Astrocyte (in vitro differentiated cells and primary cell): ENCODE data around the gene CLCN1. TPM values are rescaled to one million over a fixed set of nuclear protein-coding genes. Genes with fewer than 3 reads are reported as not detected.

Source experiments
- DNase-seq: peaks from one replicate; pipeline ENCODE4 v3.0.0-alpha.2; 2010; ENCODE audit warnings: low read depth
- FAIRE-seq: peaks from 2 replicates; lab custom pipeline; 2011; peaks lifted over from hg19 to GRCh38; lab: Jason Lieb, UNC
- H2AFZ ChIP-seq: 2 replicates; pipeline ENCODE4 v1.6.0; 2012; ENCODE audit warnings: low read depth, low read length, inconsistent platforms
- H3K27ac ChIP-seq: 2 replicates; pipeline ENCODE4 v1.5.1; 2011; ENCODE audit warnings: low read depth, low read length, inconsistent platforms
- H3K27me3 ChIP-seq: 2 replicates; pipeline ENCODE4 v1.6.0; 2011; ENCODE audit warnings: low read length, inconsistent platforms; ENCODE audit not compliant: insufficient read depth
- H3K36me3 ChIP-seq: 2 replicates; pipeline ENCODE4 v1.5.1; 2011; ENCODE audit warnings: low read length, inconsistent platforms; ENCODE audit not compliant: insufficient read depth
- H3K4me1 ChIP-seq: 2 replicates; pipeline ENCODE4 v1.5.1; 2011; ENCODE audit warnings: low read length, inconsistent platforms; ENCODE audit not compliant: insufficient read depth
- H3K4me2 ChIP-seq: 2 replicates; pipeline ENCODE4 v1.6.0; 2012; ENCODE audit warnings: low read length, inconsistent platforms
- H3K4me3 ChIP-seq: 2 replicates; pipeline ENCODE4 v1.5.1; 2011; ENCODE audit warnings: low read depth, mild to moderate bottlenecking, low read length, inconsistent platforms; ENCODE audit not compliant: insufficient read depth
- H3K79me2 ChIP-seq: 2 replicates; pipeline ENCODE4 v1.6.0; 2012; ENCODE audit warnings: mild to moderate bottlenecking, low read length, inconsistent platforms; ENCODE audit not compliant: insufficient read depth
- H3K9ac ChIP-seq: 2 replicates; pipeline ENCODE4 v1.6.0; 2012; ENCODE audit warnings: mild to moderate bottlenecking, low read length, inconsistent platforms
- H3K9me3 ChIP-seq: 2 replicates; pipeline ENCODE4 v1.5.1; 2012; ENCODE audit warnings: low read depth, mild to moderate bottlenecking, low read length, inconsistent platforms; ENCODE audit not compliant: insufficient read depth
- H4K20me1 ChIP-seq: 2 replicates; pipeline ENCODE4 v1.6.0; 2012; ENCODE audit warnings: low read length, inconsistent platforms; ENCODE audit not compliant: insufficient read depth
- H3K27ac Mint-ChIP-seq: one replicate; pipeline ENCODE4 v1.8.0; 2021; ENCODE audit warnings: mild to moderate bottlenecking, mixed read lengths; ENCODE audit not compliant: unreplicated experiment
- H3K27me3 Mint-ChIP-seq: one replicate; pipeline ENCODE4 v1.8.0; 2021; ENCODE audit warnings: low read depth, mixed read lengths; ENCODE audit not compliant: unreplicated experiment
- H3K36me3 Mint-ChIP-seq: one replicate; pipeline ENCODE4 v1.8.0; 2021; ENCODE audit warnings: low read depth, mixed read lengths; ENCODE audit not compliant: unreplicated experiment
- H3K4me1 Mint-ChIP-seq: one replicate; pipeline ENCODE4 v1.8.0; 2021; ENCODE audit warnings: low read depth, mixed read lengths; ENCODE audit not compliant: unreplicated experiment
- H3K4me3 Mint-ChIP-seq: one replicate; pipeline ENCODE4 v1.8.0; 2021; ENCODE audit warnings: mild to moderate bottlenecking, moderate library complexity, mixed read lengths; ENCODE audit not compliant: unreplicated experiment
- H3K9me3 Mint-ChIP-seq: one replicate; pipeline ENCODE4 v1.8.0; 2021; ENCODE audit warnings: mild to moderate bottlenecking, mixed read lengths; ENCODE audit not compliant: unreplicated experiment
- CTCF ChIP-seq: IDR thresholded peaks from 2 replicates; pipeline ENCODE4 v1.5.1; 2011; ENCODE audit warnings: low read depth, mild to moderate bottlenecking, inconsistent platforms, low read length, moderate library complexity; ENCODE audit not compliant: insufficient read depth
- EZH2 ChIP-seq: IDR thresholded peaks from 2 replicates; pipeline ENCODE4 v1.6.1; 2012; ENCODE audit warnings: mild to moderate bottlenecking, low read length, inconsistent platforms; ENCODE audit not compliant: insufficient read depth
- total RNA-seq: library from RNA; stranded (reverse); gene quantifications from 2 replicates; pipeline ENCODE4 v1.2.1, GENCODE V29; 2021

CLCN1 gene
- total RNA-seq, 1 donor from 2014 or later: not detected

- FAIRE-seq (no peak), DNase-seq (peak; percentile 90)
- Histone ChIP-seq H3K4me2 (peak within 1 kb of the TSS; percentile 98), H3K4me3 (peak within 1 kb of the TSS; percentile 91), H3K36me3 (peaks cover 29% of the 10 kb centered on the region), H3K27ac (peak within 1 kb of the TSS; percentile 99), H3K9ac (peak within 1 kb of the TSS; percentile 99), H3K79me2 (peaks cover 85% of the 10 kb centered on the region), H2AFZ (peak within 1 kb of the TSS; percentile 72), H4K20me1 (peaks cover 42% of the 10 kb centered on the region), H3K9me3 (no peaks in the 10 kb centered on the region), H3K27me3 (no peaks in the 10 kb centered on the region), H3K4me1 (peaks cover 41% of the 10 kb centered on the region)
- no peaks in the 10 kb centered on the region for H3K27me3 Mint-ChIP-seq
- TF ChIP-seq EZH2: no peak
- TF ChIP-seq CTCF: no peak
- H3K4me3 Mint-ChIP-seq: peak within 1 kb of the TSS; percentile 94
- peaks cover 8% of the 10 kb centered on the region for H3K36me3 Mint-ChIP-seq
- peaks cover under 1% of the 10 kb centered on the region for H3K9me3 Mint-ChIP-seq
- peaks cover 22% of the 10 kb centered on the region for H3K4me1 Mint-ChIP-seq
- peak within 1 kb of the TSS; percentile 98 for H3K27ac Mint-ChIP-seq
These were observed 64.9 kb downstream of the CLCN1 start, which contains the start of gene ZYX for GRCh38 chr7:143380646-143381426. Gene ZYX (plus strand): TSS chr7:143381345. CDS start chr7:143381572, 227 bp downstream.

- peaks cover 8% of the 10 kb centered on the region for H3K36me3 Mint-ChIP-seq
- H3K4me1 ChIP-seq: peaks cover 47% of the 10 kb centered on the region
- no peak overlapping the region for H3K27ac Mint-ChIP-seq
- H3K4me2 ChIP-seq: peak overlapping the region; percentile 97
- no peaks in the 10 kb centered on the region for H3K27me3 Mint-ChIP-seq
- peaks cover 20% of the 10 kb centered on the region for H3K4me1 Mint-ChIP-seq
- peak overlapping the region; percentile 99 for H3K27ac ChIP-seq
- H3K9me3 ChIP-seq: no peaks in the 10 kb centered on the region
- DNase-seq (peak; percentile 57), FAIRE-seq (no peak)
- no peaks in the 10 kb centered on the region for H3K27me3 ChIP-seq
- TF ChIP-seq EZH2 (no peak), CTCF (no peak)
- peak overlapping the region; percentile 91 for H3K4me3 ChIP-seq
- H3K9me3 Mint-ChIP-seq: no peaks in the 10 kb centered on the region
- H3K4me3 Mint-ChIP-seq: no peak overlapping the region
- peaks cover 31% of the 10 kb centered on the region for H3K36me3 ChIP-seq
- peaks cover 49% of the 10 kb centered on the region for H4K20me1 ChIP-seq
- H3K79me2 ChIP-seq: peaks cover 93% of the 10 kb centered on the region
- no peak overlapping the region for H2AFZ ChIP-seq
- H3K9ac ChIP-seq: peak overlapping the region; percentile 99
These were observed 65.7 kb downstream of the CLCN1 start for GRCh38 chr7:143381427-143382125.
